HepG2 (cell line): ENCODE measurements around the gene TMF1. TPM values are rescaled to one million over a fixed set of nuclear protein-coding genes. Genes with fewer than 3 reads are reported as not detected.

Experiments used
- ATF3 ChIP-seq: sonication (generic); formaldehyde crosslinking; IDR thresholded peaks from 2 replicates; pipeline ENCODE4 v1.4.0; 2020; ENCODE audit warnings: missing genetic modification reagents
- DNMT3B ChIP-seq: conservative IDR thresholded peaks from 2 replicates; pipeline ENCODE4 v1.6.1; 2016; ENCODE audit warnings: missing biosample characterization, control low read depth
- DR1 ChIP-seq: sonication (generic); formaldehyde crosslinking; IDR thresholded peaks from 2 replicates; pipeline ENCODE4 v1.8.0; 2021; ENCODE audit warnings: mild to moderate bottlenecking, missing genetic modification reagents, inconsistent platforms
- FIP1L1 ChIP-seq: fragments of 200-400 bp; formaldehyde crosslinking; IDR thresholded peaks from 2 replicates; pipeline ENCODE4 v1.6.1; 2018; ENCODE audit warnings: low read depth, mild to moderate bottlenecking, low read length, moderate library complexity, borderline replicate concordance; ENCODE audit not compliant: insufficient read depth
- FOXK2 ChIP-seq: fragments of 450-650 bp; IDR thresholded peaks from 2 replicates; pipeline ENCODE4 v1.6.1; 2016
- HNF1B ChIP-seq: sonication (generic); formaldehyde crosslinking; IDR thresholded peaks from 2 replicates; pipeline ENCODE4 v1.5.1; 2020; ENCODE audit warnings: mild to moderate bottlenecking, moderate library complexity, missing genetic modification reagents
- HOXA7 ChIP-seq: sonication (generic); formaldehyde crosslinking; IDR thresholded peaks from 2 replicates; pipeline ENCODE4 v1.8.1; 2022; ENCODE audit warnings: mild to moderate bottlenecking, missing genetic modification reagents, moderate library complexity
- MED8 ChIP-seq: sonication (generic); formaldehyde crosslinking; IDR thresholded peaks from 2 replicates; pipeline ENCODE4 v1.8.1; 2023; ENCODE audit warnings: mild to moderate bottlenecking, missing genetic modification reagents; ENCODE audit not compliant: insufficient replicate concordance
- REPIN1 ChIP-seq: sonication (generic); formaldehyde crosslinking; IDR thresholded peaks from 2 replicates; pipeline ENCODE4 v1.8.0; 2022; ENCODE audit warnings: missing genetic modification reagents, low read depth, mild to moderate bottlenecking, borderline replicate concordance
- RNF219 ChIP-seq: sonication (generic); formaldehyde crosslinking; IDR thresholded peaks from 2 replicates; pipeline ENCODE4 v1.5.0; 2020; ENCODE audit warnings: mild to moderate bottlenecking, missing genetic modification reagents
- SIX4 ChIP-seq: sonication (generic); formaldehyde crosslinking; IDR thresholded peaks from 2 replicates; pipeline ENCODE4 v1.4.0; 2020; ENCODE audit warnings: missing genetic modification reagents
- TRIM24 ChIP-seq: sonication (generic); formaldehyde crosslinking; IDR thresholded peaks from 2 replicates; pipeline ENCODE4 v1.8.0; 2022; ENCODE audit warnings: mild to moderate bottlenecking, missing genetic modification reagents
- ZFP41 ChIP-seq: sonication (generic); formaldehyde crosslinking; IDR thresholded peaks from 2 replicates; pipeline ENCODE4 v1.4.0; 2020; ENCODE audit warnings: mild to moderate bottlenecking, missing genetic modification reagents, borderline replicate concordance
- ZGPAT ChIP-seq: IDR thresholded peaks from 2 replicates; pipeline ENCODE4 v1.6.1; 2016; ENCODE audit warnings: mild to moderate bottlenecking
- ZNF136 ChIP-seq: sonication (generic); formaldehyde crosslinking; IDR thresholded peaks from 2 replicates; pipeline ENCODE4 v1.8.1; 2022; ENCODE audit warnings: low read depth, mild to moderate bottlenecking, moderate library complexity, missing genetic modification reagents
- ZNF230 ChIP-seq: sonication (generic); formaldehyde crosslinking; IDR thresholded peaks from 2 replicates; pipeline ENCODE4 v1.4.0; 2020; ENCODE audit warnings: mild to moderate bottlenecking, missing genetic modification reagents
- ZNF253 ChIP-seq: sonication (generic); formaldehyde crosslinking; IDR thresholded peaks from 2 replicates; pipeline ENCODE4 v1.8.0; 2022; ENCODE audit warnings: mild to moderate bottlenecking, missing genetic modification reagents, borderline replicate concordance
- ZNF503 ChIP-seq: sonication (generic); formaldehyde crosslinking; IDR thresholded peaks from 2 replicates; pipeline ENCODE4 v1.4.0; 2020; ENCODE audit warnings: missing genetic modification reagents
- ZNF513 ChIP-seq: sonication (generic); formaldehyde crosslinking; conservative IDR thresholded peaks from 2 replicates; pipeline ENCODE4 v1.5.0; 2020; ENCODE audit warnings: missing genetic modification reagents
- ZNF768 ChIP-seq: sonication (generic); formaldehyde crosslinking; IDR thresholded peaks from 2 replicates; pipeline ENCODE4 v1.4.0; 2020; ENCODE audit warnings: missing genetic modification reagents
- polyA plus RNA-seq, 8 experiments: library from polyadenylated mRNA; depleted of rRNA in 3 of 8; stranded (reverse) in 7 of 8; unstranded in 1 of 8; fragments of >200 nt; fragmentation: Illumina TruSeq in 4 of 8; extraction: Trizol in 4 of 8; gene quantifications; 2 replicates each; pipeline versions ENCODE4 v1.2.1 to v1.2.3, GENCODE V29; 2011 to 2016; ENCODE audit warnings: low read depth in 4 of 8, missing spikeins in 1 of 8, mixed read lengths in 1 of 8; ENCODE audit not compliant: insufficient read depth in 1 of 8
- total RNA-seq, 5 experiments: library from RNA; depleted of rRNA; stranded (reverse); fragments of >200 nt; fragmentation: Illumina TruSeq; extraction: Trizol; gene quantifications; 2 replicates each; pipeline ENCODE4 v1.2.3, GENCODE V29; 2016; ENCODE audit warnings: low read depth in 1 of 5

The TMF1 gene
- total and polyA plus RNA-seq, 2 of the 13 experiments (the other 11 are each of a cell fraction or from before 2014, with no cell fraction given): 12.1 to 38.4 TPM

GRCh38 chr3:69051756-69052471 is at the start of gene TMF1 (continued):
- TF ChIP-seq ATF3 (CRISPR knock-in tag) (no peak), ZNF513 (CRISPR knock-in tag) (no peak), RNF219 (CRISPR knock-in tag) (no peak), SIX4 (CRISPR knock-in tag) (no peak), TRIM24 (CRISPR knock-in tag) (no peak), HNF1B (CRISPR knock-in tag) (peak; percentile 85), ZNF230 (CRISPR knock-in tag) (peak; percentile 54; the same call in 1 of the 2 replicates), ZFP41 (no peak), HOXA7 (CRISPR knock-in tag) (no peak), ZGPAT (CRISPR knock-in tag) (peak; percentile 55; the same call in 1 of the 2 replicates), DR1 (no peak), ZNF136 (no peak), MED8 (CRISPR knock-in tag) (no peak), DNMT3B (CRISPR knock-in tag) (no peak), FOXK2 (peak; percentile 85), ZNF253 (0 out of 2 replicates have a peak, but pooled peaks have one; percentile 43), REPIN1 (CRISPR knock-in tag) (peak; percentile 20; the same call in 1 of the 2 replicates), FIP1L1 (no peak), ZNF503 (CRISPR knock-in tag) (no peak), ZNF768 (CRISPR knock-in tag) (peak; percentile 65; the same call in 1 of the 2 replicates)
